ENCODE data around the gene BLTP3A. TPM values are rescaled to one million over a fixed set of nuclear protein-coding genes. Genes with fewer than 3 reads are reported as not detected.

The BLTP3A gene
- polyA plus RNA-seq, 1 donor from 2014 or later: 11.2 TPM

DNA sequence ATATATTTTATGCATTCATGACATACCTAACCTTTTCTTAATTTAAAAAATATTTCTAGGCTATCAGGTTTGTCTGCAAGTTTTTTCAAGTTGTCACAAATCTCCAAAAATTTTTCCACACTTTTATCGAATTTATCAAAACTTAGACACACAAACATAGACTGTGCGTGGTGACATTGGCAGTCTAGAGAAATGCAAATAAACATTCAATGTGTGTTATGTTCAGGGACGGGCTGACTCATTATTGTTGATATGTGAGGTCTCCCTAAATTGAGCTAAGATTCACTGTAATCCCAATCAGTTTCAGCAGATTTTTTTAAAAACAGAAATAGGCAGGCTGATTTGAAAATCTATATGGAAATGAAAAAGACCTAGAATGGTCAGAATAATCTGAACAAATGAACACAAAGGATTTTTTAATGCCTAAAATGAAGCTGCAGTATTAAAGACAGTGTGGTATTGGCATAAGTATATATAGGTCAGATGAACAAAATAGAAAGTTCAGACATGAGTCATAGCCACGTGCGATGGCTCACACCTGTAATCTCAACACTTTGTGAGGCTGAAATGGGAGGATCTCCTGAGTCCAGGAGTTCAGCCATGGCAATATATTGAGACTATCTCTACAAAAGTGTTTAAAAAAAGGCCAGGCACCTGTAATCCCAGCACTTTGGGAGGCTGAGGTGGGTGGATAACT is 19.2 kb downstream of the BLTP3A start:
- Histone ChIP-seq H3K36me3 (ENCODE audit: insufficient read depth, low read length) (no peaks in the 10 kb centered on the region), H3K4me3 (ENCODE audit: low read length) (no peak overlapping the region), H4K20me1 (ENCODE audit: insufficient read depth) (no peaks in the 10 kb centered on the region), H3K9me2 (ENCODE audit: insufficient read depth, low read length) (no peaks in the 10 kb centered on the region), H3K9me3 (ENCODE audit: low read length) (no peaks in the 10 kb centered on the region), H3K27ac (ENCODE audit: low read length) (no peak overlapping the region), H2AFZ (ENCODE audit: low read depth, low read length) (no peak overlapping the region), H3K9ac (ENCODE audit: low read length) (no peak overlapping the region), H3K79me2 (replicated peaks; ENCODE audit: insufficient read depth, low read length) (peaks cover 7% of the 10 kb centered on the region), H3K27me3 (ENCODE audit: insufficient read depth, low read depth, low read length) (no peaks in the 10 kb centered on the region), H3F3A (ENCODE audit: insufficient read depth, low read length, poor library complexity, severe bottlenecking) (no peaks in the 10 kb centered on the region), H3K4me2 (ENCODE audit: low read length) (no peak overlapping the region)
- TF ChIP-seq TAF1 (IDR thresholded peaks at IDR 0.05; ENCODE audit: low read depth) (no peak), EP300 (conservative IDR thresholded peaks at IDR 0.05; ENCODE audit: poor library complexity, severe bottlenecking) (no peak), MXI1 (conservative IDR thresholded peaks at IDR 0.05; ENCODE audit: poor library complexity, severe bottlenecking) (no peak), POLR2AphosphoS5 (IDR thresholded peaks at IDR 0.05) (no peak), EZH2 (IDR thresholded peaks at IDR 0.05; ENCODE audit: borderline replicate concordance, insufficient read depth, low read length, poor library complexity, severe bottlenecking) (no peak), SMC3 (conservative IDR thresholded peaks at IDR 0.05; ENCODE audit: poor library complexity) (no peak), RAD21 (conservative IDR thresholded peaks at IDR 0.05) (no peak)
- TF ChIP-seq, protein P1, sequence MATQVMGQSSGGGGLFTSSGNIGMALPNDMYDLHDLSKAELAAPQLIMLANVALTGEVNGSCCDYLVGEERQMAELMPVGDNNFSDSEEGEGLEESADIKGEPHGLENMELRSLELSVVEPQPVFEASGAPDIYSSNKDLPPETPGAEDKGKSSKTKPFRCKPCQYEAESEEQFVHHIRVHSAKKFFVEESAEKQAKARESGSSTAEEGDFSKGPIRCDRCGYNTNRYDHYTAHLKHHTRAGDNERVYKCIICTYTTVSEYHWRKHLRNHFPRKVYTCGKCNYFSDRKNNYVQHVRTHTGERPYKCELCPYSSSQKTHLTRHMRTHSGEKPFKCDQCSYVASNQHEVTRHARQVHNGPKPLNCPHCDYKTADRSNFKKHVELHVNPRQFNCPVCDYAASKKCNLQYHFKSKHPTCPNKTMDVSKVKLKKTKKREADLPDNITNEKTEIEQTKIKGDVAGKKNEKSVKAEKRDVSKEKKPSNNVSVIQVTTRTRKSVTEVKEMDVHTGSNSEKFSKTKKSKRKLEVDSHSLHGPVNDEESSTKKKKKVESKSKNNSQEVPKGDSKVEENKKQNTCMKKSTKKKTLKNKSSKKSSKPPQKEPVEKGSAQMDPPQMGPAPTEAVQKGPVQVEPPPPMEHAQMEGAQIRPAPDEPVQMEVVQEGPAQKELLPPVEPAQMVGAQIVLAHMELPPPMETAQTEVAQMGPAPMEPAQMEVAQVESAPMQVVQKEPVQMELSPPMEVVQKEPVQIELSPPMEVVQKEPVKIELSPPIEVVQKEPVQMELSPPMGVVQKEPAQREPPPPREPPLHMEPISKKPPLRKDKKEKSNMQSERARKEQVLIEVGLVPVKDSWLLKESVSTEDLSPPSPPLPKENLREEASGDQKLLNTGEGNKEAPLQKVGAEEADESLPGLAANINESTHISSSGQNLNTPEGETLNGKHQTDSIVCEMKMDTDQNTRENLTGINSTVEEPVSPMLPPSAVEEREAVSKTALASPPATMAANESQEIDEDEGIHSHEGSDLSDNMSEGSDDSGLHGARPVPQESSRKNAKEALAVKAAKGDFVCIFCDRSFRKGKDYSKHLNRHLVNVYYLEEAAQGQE (IDR thresholded peaks at IDR 0.05; ENCODE audit: borderline replicate concordance): no peak
- TF ChIP-seq, protein P2, sequence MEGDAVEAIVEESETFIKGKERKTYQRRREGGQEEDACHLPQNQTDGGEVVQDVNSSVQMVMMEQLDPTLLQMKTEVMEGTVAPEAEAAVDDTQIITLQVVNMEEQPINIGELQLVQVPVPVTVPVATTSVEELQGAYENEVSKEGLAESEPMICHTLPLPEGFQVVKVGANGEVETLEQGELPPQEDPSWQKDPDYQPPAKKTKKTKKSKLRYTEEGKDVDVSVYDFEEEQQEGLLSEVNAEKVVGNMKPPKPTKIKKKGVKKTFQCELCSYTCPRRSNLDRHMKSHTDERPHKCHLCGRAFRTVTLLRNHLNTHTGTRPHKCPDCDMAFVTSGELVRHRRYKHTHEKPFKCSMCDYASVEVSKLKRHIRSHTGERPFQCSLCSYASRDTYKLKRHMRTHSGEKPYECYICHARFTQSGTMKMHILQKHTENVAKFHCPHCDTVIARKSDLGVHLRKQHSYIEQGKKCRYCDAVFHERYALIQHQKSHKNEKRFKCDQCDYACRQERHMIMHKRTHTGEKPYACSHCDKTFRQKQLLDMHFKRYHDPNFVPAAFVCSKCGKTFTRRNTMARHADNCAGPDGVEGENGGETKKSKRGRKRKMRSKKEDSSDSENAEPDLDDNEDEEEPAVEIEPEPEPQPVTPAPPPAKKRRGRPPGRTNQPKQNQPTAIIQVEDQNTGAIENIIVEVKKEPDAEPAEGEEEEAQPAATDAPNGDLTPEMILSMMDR (IDR thresholded peaks at IDR 0.05; ENCODE audit: poor library complexity, severe bottlenecking): no peak

DNA sequence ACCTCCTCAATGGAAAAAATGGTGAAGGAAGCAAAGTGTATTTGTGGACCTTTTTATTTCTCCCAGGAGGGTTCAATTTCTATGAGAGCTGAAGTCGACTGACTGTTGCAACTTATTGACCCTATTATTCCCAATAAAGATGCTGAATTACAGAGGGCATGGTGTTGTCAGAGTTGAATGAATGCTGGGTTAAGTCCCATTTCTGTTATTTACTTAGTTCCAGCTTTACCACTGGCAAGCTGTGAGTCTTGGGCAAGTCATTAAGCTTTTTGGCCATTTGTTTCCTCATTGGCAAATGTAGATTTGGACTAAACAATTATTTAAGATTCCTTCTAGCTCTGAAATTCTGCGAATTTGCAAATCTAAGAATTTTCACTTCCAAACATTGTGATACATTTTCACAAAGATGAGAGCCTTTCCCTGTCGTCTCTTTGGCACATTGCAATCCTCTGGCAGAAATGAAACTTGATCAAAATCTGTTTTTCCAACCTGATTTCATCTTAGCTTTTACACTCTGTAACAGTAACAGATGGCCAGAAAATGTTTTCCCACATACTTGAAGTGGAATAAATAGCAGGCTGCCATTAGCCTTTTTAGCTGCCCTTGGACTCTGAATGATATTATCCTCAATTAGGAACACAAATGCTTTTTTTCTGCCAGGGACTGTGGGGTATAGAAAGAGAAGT is 21.3 kb downstream of the BLTP3A start:
- H3F3A ChIP-seq (ENCODE audit: insufficient read depth, low read length, poor library complexity, severe bottlenecking): no peaks in the 10 kb centered on the region
- H3K27me3 ChIP-seq (ENCODE audit: insufficient read depth, low read depth, low read length): no peaks in the 10 kb centered on the region
- H3K9ac ChIP-seq (ENCODE audit: low read length): no peak overlapping the region
- no peaks in the 10 kb centered on the region for H4K20me1 ChIP-seq (ENCODE audit: insufficient read depth)
- H2AFZ ChIP-seq (ENCODE audit: low read depth, low read length): no peak overlapping the region
- no peaks in the 10 kb centered on the region for H3K9me2 ChIP-seq (ENCODE audit: insufficient read depth, low read length)
- no peak overlapping the region for H3K4me2 ChIP-seq (ENCODE audit: low read length)
- no peaks in the 10 kb centered on the region for H3K9me3 ChIP-seq (ENCODE audit: low read length)
- H3K79me2 ChIP-seq (replicated peaks; ENCODE audit: insufficient read depth, low read length): peaks cover 5% of the 10 kb centered on the region
- H3K27ac ChIP-seq (ENCODE audit: low read length): no peak overlapping the region
- no peak for TF ChIP-seq EP300 (conservative IDR thresholded peaks at IDR 0.05; ENCODE audit: poor library complexity, severe bottlenecking)
- TF ChIP-seq, protein P1 (IDR thresholded peaks at IDR 0.05; ENCODE audit: borderline replicate concordance): no peak
- TF ChIP-seq TAF1 (IDR thresholded peaks at IDR 0.05; ENCODE audit: low read depth): no peak
- no peak for TF ChIP-seq EZH2 (IDR thresholded peaks at IDR 0.05; ENCODE audit: borderline replicate concordance, insufficient read depth, low read length, poor library complexity, severe bottlenecking)
- no peak for TF ChIP-seq POLR2AphosphoS5 (IDR thresholded peaks at IDR 0.05)
- TF ChIP-seq SMC3 (conservative IDR thresholded peaks at IDR 0.05; ENCODE audit: poor library complexity): no peak
- no peak for TF ChIP-seq RAD21 (conservative IDR thresholded peaks at IDR 0.05)
- TF ChIP-seq, protein P2 (IDR thresholded peaks at IDR 0.05; ENCODE audit: poor library complexity, severe bottlenecking): no peak
- no peaks in the 10 kb centered on the region for H3K36me3 ChIP-seq (ENCODE audit: insufficient read depth, low read length)
- H3K4me3 ChIP-seq (ENCODE audit: low read length): no peak overlapping the region
